Measurements from ENCODE around the gene TMEM94.
"Not testable (repeated sequence)": the region's sequence is repeated elsewhere in the genome, so short reads cannot be mapped to it uniquely, and the experiment has no call there.

TMEM94 gene

GRCh38 chr17:75476271-75476671 lies 19.8 kb downstream of the TMEM94 start:
- in situ Hi-C loops (cut with MboI; ENCODE audit: low sequenced_read_pairs): no loop called here

GRCh38 chr17:75476752-75477489 lies 20.5 kb downstream of the TMEM94 start:
- in situ Hi-C loops (cut with MboI; ENCODE audit: low sequenced_read_pairs): no loop called here
- Histone ChIP-seq H3K9me3 (no peaks in the 10 kb centered on the region), H3K4me1 (no peaks in the 10 kb centered on the region), H3K36me3 (replicated peaks) (peaks cover 14% of the 10 kb centered on the region), H3K27me3 (ENCODE audit: low read depth) (no peaks in the 10 kb centered on the region), H3K4me3 (no peak overlapping the region)
- DNase-seq (ENCODE audit: low spot score in 2 of 2): no peak

More at GRCh38 chr17:75476271-75476671, 19.8 kb downstream of the TMEM94 start:
- Histone ChIP-seq H3K4me3 (no peak overlapping the region), H3K4me1 (no peaks in the 10 kb centered on the region), H3K36me3 (replicated peaks) (peaks cover 14% of the 10 kb centered on the region), H3K9me3 (no peaks in the 10 kb centered on the region), H3K27me3 (ENCODE audit: low read depth) (no peaks in the 10 kb centered on the region)
- no peak for DNase-seq (ENCODE audit: low spot score in 2 of 2)

GRCh38 chr17:75477490-75477862 lies 21.0 kb downstream of the TMEM94 start:
- H3K27me3 ChIP-seq (ENCODE audit: low read depth); in situ Hi-C loops (cut with MboI; ENCODE audit: low sequenced_read_pairs); H3K9me3 ChIP-seq; H3K4me1 ChIP-seq; DNase-seq (ENCODE audit: low spot score in 2 of 2); H3K4me3 ChIP-seq: not testable (repeated sequence)
- H3K36me3 ChIP-seq (replicated peaks): peaks cover 13% of the 10 kb centered on the region

DNA sequence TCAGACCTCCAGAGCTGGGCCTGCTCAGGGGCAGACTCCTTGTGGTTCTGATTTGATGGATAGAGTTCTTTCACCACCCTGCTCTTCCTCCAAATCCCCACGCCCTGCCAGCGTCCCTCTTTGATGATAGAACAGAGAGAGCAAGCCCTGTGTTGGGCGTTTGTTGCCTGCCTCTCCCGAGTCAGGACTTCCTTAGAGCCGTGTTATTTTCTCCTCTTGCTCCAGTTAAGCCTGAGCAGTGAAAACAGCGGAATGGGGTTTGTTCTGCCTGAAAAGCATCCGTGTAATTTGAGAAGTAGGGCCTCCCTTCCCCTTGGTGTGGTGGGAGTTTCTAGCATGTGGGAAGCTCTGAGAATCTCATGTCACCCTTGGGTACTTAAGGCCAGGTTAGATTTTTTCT lies 22.1 kb downstream of the TMEM94 start:
- Histone ChIP-seq H3K36me3 (replicated peaks) (peaks cover 4% of the 10 kb centered on the region; the same call in 1 of the 2 replicates), H3K9me3 (no peaks in the 10 kb centered on the region), H3K4me1 (no peaks in the 10 kb centered on the region), H3K27me3 (ENCODE audit: low read depth) (no peaks in the 10 kb centered on the region), H3K4me3 (no peak overlapping the region)
- DNase-seq (ENCODE audit: low spot score in 2 of 2): no peak
- in situ Hi-C loops (cut with MboI; ENCODE audit: low sequenced_read_pairs): no loop called here

GRCh38 chr17:75480281-75480680 lies 23.8 kb downstream of the TMEM94 start:
- no peak for DNase-seq (ENCODE audit: low spot score in 2 of 2)
- Histone ChIP-seq H3K36me3 (replicated peaks) (no peaks in the 10 kb centered on the region), H3K4me3 (no peak overlapping the region), H3K9me3 (no peaks in the 10 kb centered on the region), H3K27me3 (ENCODE audit: low read depth) (no peaks in the 10 kb centered on the region), H3K4me1 (no peaks in the 10 kb centered on the region)
- in situ Hi-C loops (cut with MboI; ENCODE audit: low sequenced_read_pairs): no loop called here

- in situ Hi-C loops (cut with MboI; ENCODE audit: low sequenced_read_pairs): no loop called here
- Histone ChIP-seq H3K4me3 (no peak overlapping the region), H3K36me3 (replicated peaks) (no peaks in the 10 kb centered on the region), H3K9me3 (no peaks in the 10 kb centered on the region), H3K27me3 (ENCODE audit: low read depth) (no peaks in the 10 kb centered on the region), H3K4me1 (no peaks in the 10 kb centered on the region)
- DNase-seq (ENCODE audit: low spot score in 2 of 2): no peak
Observed at GRCh38 chr17:75481194-75482068, 25.0 kb downstream of the TMEM94 start.

DNA sequence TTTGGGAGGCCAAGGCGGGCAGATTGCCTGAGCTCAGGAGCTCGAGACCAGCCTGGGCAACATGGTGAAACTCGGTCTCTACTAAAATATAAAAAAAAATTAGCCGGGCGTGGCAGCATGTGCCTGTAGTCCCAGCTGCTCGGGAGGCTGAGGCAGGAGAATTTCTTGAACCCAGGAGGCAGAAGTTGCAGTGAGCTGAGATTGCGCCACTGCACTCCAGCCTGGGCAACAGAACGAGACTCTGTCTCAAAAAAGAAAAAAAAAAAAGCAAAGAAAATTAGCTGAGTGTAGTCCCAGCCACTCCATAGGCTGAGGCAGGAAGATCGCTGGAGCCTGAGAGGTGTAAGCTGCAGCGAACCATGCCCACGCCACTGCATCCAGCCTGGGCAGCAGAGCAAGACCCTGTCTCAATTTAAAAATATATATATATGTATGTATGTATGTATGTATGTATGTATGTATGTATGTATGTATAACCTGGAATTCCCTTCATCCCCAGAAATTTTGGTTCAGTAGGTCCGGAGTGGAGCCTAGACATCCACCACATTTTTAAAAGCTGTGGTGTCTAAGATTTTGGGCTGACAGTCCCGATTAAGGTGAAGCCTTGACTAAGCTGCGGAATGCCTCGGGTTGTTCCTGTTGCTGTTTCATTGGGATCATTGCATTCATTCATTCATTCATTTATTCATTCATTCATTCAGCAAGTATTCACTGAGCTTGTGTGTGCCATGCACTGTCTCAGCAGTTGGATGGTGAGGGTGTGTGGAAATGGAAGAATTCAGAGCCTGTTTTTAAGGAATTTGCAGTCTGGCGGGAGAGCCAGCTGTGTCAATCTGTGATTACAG lies 25.9 kb downstream of the TMEM94 start:
- H3K36me3 ChIP-seq (replicated peaks): no peaks in the 10 kb centered on the region
- no peaks in the 10 kb centered on the region for H3K4me1 ChIP-seq
- H3K27me3 ChIP-seq (ENCODE audit: low read depth): no peaks in the 10 kb centered on the region
- no peak for DNase-seq (ENCODE audit: low spot score in 2 of 2)
- in situ Hi-C loops (cut with MboI; ENCODE audit: low sequenced_read_pairs): no loop called here
- H3K4me3 ChIP-seq: no peak overlapping the region
- no peaks in the 10 kb centered on the region for H3K9me3 ChIP-seq

GRCh38 chr17:75485688-75486087 lies 29.3 kb downstream of the TMEM94 start:
- H3K4me3 ChIP-seq: no peak overlapping the region
- H3K9me3 ChIP-seq: no peaks in the 10 kb centered on the region
- no peaks in the 10 kb centered on the region for H3K4me1 ChIP-seq
- DNase-seq (ENCODE audit: low spot score in 2 of 2): no peak
- in situ Hi-C loops (cut with MboI; ENCODE audit: low sequenced_read_pairs): no loop called here
- H3K36me3 ChIP-seq (replicated peaks): no peaks in the 10 kb centered on the region
- H3K27me3 ChIP-seq (ENCODE audit: low read depth): no peaks in the 10 kb centered on the region

DNA sequence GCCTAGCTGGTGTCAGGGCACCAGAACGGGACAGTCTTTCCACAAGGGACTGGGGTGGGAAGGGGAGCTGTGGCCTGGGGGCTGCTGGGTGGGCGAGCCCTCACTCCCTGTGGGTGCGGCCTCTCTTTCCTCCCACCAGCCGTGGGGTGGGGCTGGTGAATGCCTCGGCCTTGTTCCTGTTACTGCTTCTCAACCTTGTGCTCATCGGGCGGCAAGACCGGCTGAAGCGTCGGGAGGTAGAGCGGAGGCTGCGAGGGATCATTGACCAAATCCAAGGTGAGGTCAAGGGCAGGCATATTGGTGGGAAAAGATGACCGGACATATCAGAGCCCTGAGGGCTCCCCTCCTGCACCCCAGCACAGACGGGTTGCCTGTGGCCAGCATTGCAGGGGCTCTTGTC lies 29.7 kb downstream of the TMEM94 start:
- Histone ChIP-seq H3K4me3 (no peak overlapping the region), H3K4me1 (no peaks in the 10 kb centered on the region), H3K9me3 (no peaks in the 10 kb centered on the region), H3K27me3 (ENCODE audit: low read depth) (no peaks in the 10 kb centered on the region), H3K36me3 (replicated peaks) (no peaks in the 10 kb centered on the region)
- in situ Hi-C loops (cut with MboI; ENCODE audit: low sequenced_read_pairs): no loop called here
- no peak for DNase-seq (ENCODE audit: low spot score in 2 of 2)

DNA sequence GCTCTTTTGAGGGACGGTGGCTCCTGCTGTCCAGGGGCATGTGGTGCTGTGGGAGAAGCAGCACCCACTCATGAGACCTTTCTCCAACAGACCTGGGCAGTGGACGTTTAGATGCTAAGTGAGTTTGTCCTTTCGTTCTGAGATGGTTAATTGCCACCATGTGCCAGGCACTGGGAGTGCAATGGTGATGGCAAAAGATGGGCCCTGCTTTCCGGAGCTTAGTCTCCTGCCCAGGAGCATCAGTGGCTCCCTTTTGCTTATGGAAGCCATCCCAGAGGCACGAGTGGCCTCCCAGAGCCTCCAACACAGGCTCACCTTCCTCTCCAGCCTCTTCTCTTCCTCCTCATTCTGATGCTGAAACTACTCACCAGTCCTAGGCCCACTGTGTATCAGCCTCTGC lies 30.5 kb downstream of the TMEM94 start:
- H3K4me1 ChIP-seq: no peaks in the 10 kb centered on the region
- no peak overlapping the region for H3K4me3 ChIP-seq
- no peak for DNase-seq (ENCODE audit: low spot score in 2 of 2)
- no peaks in the 10 kb centered on the region for H3K27me3 ChIP-seq (ENCODE audit: low read depth)
- in situ Hi-C loops (cut with MboI; ENCODE audit: low sequenced_read_pairs): no loop called here
- no peaks in the 10 kb centered on the region; the same call in 1 of the 2 replicates for H3K36me3 ChIP-seq (replicated peaks)
- no peaks in the 10 kb centered on the region for H3K9me3 ChIP-seq

GRCh38 chr17:75487351-75488070 lies 31.1 kb downstream of the TMEM94 start:
- Histone ChIP-seq H3K4me1 (no peaks in the 10 kb centered on the region), H3K36me3 (replicated peaks) (peaks cover 3% of the 10 kb centered on the region; the same call in 1 of the 2 replicates), H3K9me3 (no peaks in the 10 kb centered on the region), H3K27me3 (ENCODE audit: low read depth) (no peaks in the 10 kb centered on the region), H3K4me3 (no peak overlapping the region)
- in situ Hi-C loops (cut with MboI; ENCODE audit: low sequenced_read_pairs): no loop called here
- no peak for DNase-seq (ENCODE audit: low spot score in 2 of 2)

DNA sequence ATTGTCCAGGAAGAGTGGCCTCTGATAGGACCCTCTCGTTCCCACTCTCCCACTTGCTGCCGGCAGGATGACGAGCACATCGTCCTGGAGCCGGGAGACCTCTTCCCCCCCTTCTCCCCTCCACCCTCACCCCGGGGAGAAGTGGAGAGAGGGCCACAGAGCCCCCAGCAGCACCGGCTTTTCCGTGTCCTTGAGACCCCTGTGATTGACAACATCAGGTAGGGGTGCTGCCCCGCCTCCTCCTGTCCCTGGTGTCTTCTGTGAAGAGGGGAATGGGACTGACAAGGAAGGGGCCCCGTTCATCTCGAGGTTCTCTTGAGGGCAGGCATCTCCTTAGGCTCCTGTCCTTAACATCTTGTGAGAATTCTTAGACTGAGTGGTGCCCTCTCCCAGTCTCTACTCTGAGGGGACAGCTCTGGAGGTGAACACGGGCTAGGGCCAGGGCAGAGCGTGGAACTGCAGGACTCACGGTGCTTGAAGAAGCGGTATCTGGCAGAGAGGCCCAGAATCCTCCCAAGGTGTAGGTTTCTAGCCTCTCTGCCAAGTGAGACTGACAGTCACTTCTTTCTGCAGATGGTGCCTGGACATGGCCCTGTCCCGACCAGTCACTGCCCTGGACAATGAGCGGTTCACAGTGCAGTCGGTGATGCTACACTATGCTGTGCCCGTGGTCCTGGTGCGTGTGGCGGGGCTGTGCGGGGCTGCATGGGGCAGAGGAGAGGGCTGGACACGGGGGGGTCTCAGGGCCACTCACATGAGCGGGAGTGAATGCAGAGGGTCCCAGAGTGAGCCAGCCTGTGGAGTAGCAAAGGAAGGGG lies 32.5 kb downstream of the TMEM94 start:
- Histone ChIP-seq H3K36me3 (replicated peaks) (peaks cover 16% of the 10 kb centered on the region), H3K4me3 (no peak overlapping the region), H3K9me3 (no peaks in the 10 kb centered on the region), H3K27me3 (ENCODE audit: low read depth) (no peaks in the 10 kb centered on the region), H3K4me1 (no peaks in the 10 kb centered on the region)
- in situ Hi-C loops (cut with MboI; ENCODE audit: low sequenced_read_pairs): no loop called here
- no peak for DNase-seq (ENCODE audit: low spot score in 2 of 2)

All from HAP-1 (cell line).